ENCODE data around the gene CHST15. TPM values are rescaled to one million over a fixed set of nuclear protein-coding genes. Genes with fewer than 3 reads are reported as not detected.

The CHST15 gene
- total and polyA plus RNA-seq, 4 donors: 2.9 to 16.5 (median 6.4) TPM

- no peak for TF ChIP-seq NR2F2 (IDR thresholded peaks at IDR 0.05)
- no peak for TF ChIP-seq GABPA (IDR thresholded peaks at IDR 0.05 in 1 of 2, conservative IDR thresholded peaks at IDR 0.05 in 1 of 2)
- TF ChIP-seq ATF3 (IDR thresholded peaks at IDR 0.05): no peak
- no peak for TF ChIP-seq RXRA (IDR thresholded peaks at IDR 0.05)
These were observed 11.8 kb downstream of the CHST15 start (continued) for GRCh38 chr10:124081547-124082140.

- WGBS: 83% methylated on average over 9 of the region's 9 CpGs
- H3K9ac ChIP-seq (ENCODE audit: low read depth in 1 of 2, low read length in 2 of 2): no peak overlapping the region
- peaks cover 0 to 3% (median 2%) of the 10 kb centered on the region in 4 donors for H3K4me1 ChIP-seq (ENCODE audit: control insufficient read depth in 4 of 4, insufficient read depth in 4 of 4, low read length in 3 of 4)
- no peak for DNase-seq (ENCODE audit: low spot score)
- no peaks in the 10 kb centered on the region for H3K36me3 ChIP-seq (ENCODE audit: control insufficient read depth in 4 of 4, insufficient read depth in 3 of 4, low read depth in 1 of 4, low read length in 3 of 4)
- TF ChIP-seq FOXA2 (IDR thresholded peaks at IDR 0.05) (no peak), ZBTB33 (IDR thresholded peaks at IDR 0.05) (no peak), TAF1 (conservative IDR thresholded peaks at IDR 0.05) (no peak), EGR1 (IDR thresholded peaks at IDR 0.05; ENCODE audit: low read depth in 2 of 2) (no peak), MAX (IDR thresholded peaks at IDR 0.05) (no peak), JUND (IDR thresholded peaks at IDR 0.05) (no peak), NR2F2 (IDR thresholded peaks at IDR 0.05) (no peak), FOXA1 (IDR thresholded peaks at IDR 0.05) (no peak), HNF4A (conservative IDR thresholded peaks at IDR 0.05) (no peak), CTCF (IDR thresholded peaks at IDR 0.05; ENCODE audit: low read depth, low read length, missing input control) (no peak)
- no peak overlapping the region for H3K4me3 ChIP-seq (ENCODE audit: low read depth in 1 of 3, low read length in 3 of 3)
- no peaks in the 10 kb centered on the region for H3K9me3 ChIP-seq (ENCODE audit: control insufficient read depth in 4 of 4, low read length in 3 of 4)
- no peak overlapping the region for H3K27ac ChIP-seq (ENCODE audit: low read depth in 1 of 2, low read length in 2 of 2)
- H3K27me3 ChIP-seq (ENCODE audit: control insufficient read depth in 4 of 4, insufficient read depth in 4 of 4, low read length in 3 of 4): no peaks in the 10 kb centered on the region
These were observed 13.5 kb downstream of the CHST15 start for GRCh38 chr10:124079864-124080263.

GRCh38 chr10:124078714-124079113, 14.7 kb downstream of the CHST15 start:
- no peak for TF ChIP-seq SP1 (IDR thresholded peaks at IDR 0.05)
- TF ChIP-seq FOXA2 (IDR thresholded peaks at IDR 0.05): no peak
- no peak for TF ChIP-seq GABPA (IDR thresholded peaks at IDR 0.05 in 1 of 2, conservative IDR thresholded peaks at IDR 0.05 in 1 of 2)
- no peak for TF ChIP-seq HNF4G (IDR thresholded peaks at IDR 0.05)
- no peak for TF ChIP-seq CTCF (IDR thresholded peaks at IDR 0.05; ENCODE audit: low read depth, low read length, missing input control)
- TF ChIP-seq RXRA (IDR thresholded peaks at IDR 0.05): no peak
- TF ChIP-seq EGR1 (IDR thresholded peaks at IDR 0.05; ENCODE audit: low read depth in 2 of 2): no peak
- Histone ChIP-seq H3K27ac (ENCODE audit: low read depth in 1 of 2, low read length in 2 of 2) (no peak overlapping the region), H3K27me3 (ENCODE audit: control insufficient read depth in 4 of 4, insufficient read depth in 4 of 4, low read length in 3 of 4) (peaks cover 0 to 3% (median 0%) of the 10 kb centered on the region in 4 donors), H3K4me1 (ENCODE audit: control insufficient read depth in 4 of 4, insufficient read depth in 4 of 4, low read length in 3 of 4) (peaks cover 0 to 6% (median 3%) of the 10 kb centered on the region in 4 donors), H3K9ac (ENCODE audit: low read depth in 1 of 2, low read length in 2 of 2) (no peak overlapping the region), H3K4me3 (ENCODE audit: low read depth in 1 of 3, low read length in 3 of 3) (no peak overlapping the region), H3K36me3 (ENCODE audit: control insufficient read depth in 4 of 4, insufficient read depth in 3 of 4, low read depth in 1 of 4, low read length in 3 of 4) (no peaks in the 10 kb centered on the region), H3K9me3 (ENCODE audit: control insufficient read depth in 4 of 4, low read length in 3 of 4) (no peaks in the 10 kb centered on the region)
- no peak for DNase-seq (ENCODE audit: low spot score)
